Trophoblast cell (in vitro differentiated cells and primary cell): ENCODE data around the gene MT2A.

Experiments used
- DNase-seq, 2 donors: peaks; one replicate each; pipeline ENCODE4 v3.0.0-alpha.2; 2016
- H2AFZ ChIP-seq: 2 replicates; pipeline ENCODE4 v1.6.1; 2013; ENCODE audit warnings: low read length, moderate library complexity, mild to moderate bottlenecking; ENCODE audit not compliant: insufficient read depth, poor library complexity
- H2AK5ac ChIP-seq: 2 replicates; pipeline ENCODE4 v1.6.1; 2013; ENCODE audit warnings: mild to moderate bottlenecking, low read length
- H2BK120ac ChIP-seq: 2 replicates; pipeline ENCODE4 v1.6.1; 2013; ENCODE audit warnings: low read length, mild to moderate bottlenecking, moderate library complexity; ENCODE audit not compliant: insufficient read depth, poor library complexity
- H2BK12ac ChIP-seq: 2 replicates; pipeline ENCODE4 v1.6.1; 2013; ENCODE audit warnings: mild to moderate bottlenecking, low read length, moderate library complexity
- H2BK5ac ChIP-seq: 2 replicates; pipeline ENCODE4 v1.6.1; 2013; ENCODE audit warnings: low read length, low read depth, moderate library complexity, mild to moderate bottlenecking; ENCODE audit not compliant: poor library complexity
- H3K14ac ChIP-seq: 2 replicates; pipeline ENCODE4 v1.6.1; 2013; ENCODE audit warnings: mild to moderate bottlenecking, low read length
- H3K18ac ChIP-seq: 2 replicates; pipeline ENCODE4 v1.6.1; 2013; ENCODE audit warnings: mild to moderate bottlenecking, low read length
- H3K23ac ChIP-seq: 2 replicates; pipeline ENCODE4 v1.6.1; 2013; ENCODE audit warnings: low read length
- H3K27ac ChIP-seq: 2 replicates; pipeline ENCODE4 v1.5.1; 2013; ENCODE audit warnings: low read depth, mild to moderate bottlenecking, inconsistent platforms, low read length, moderate library complexity
- H3K27me3 ChIP-seq: 2 replicates; pipeline ENCODE4 v1.6.1; 2013; ENCODE audit warnings: inconsistent platforms, mild to moderate bottlenecking, low read length, moderate library complexity; ENCODE audit not compliant: insufficient read depth
- H3K36me3 ChIP-seq, 2 experiments: 1 replicate in 1 of 2; 2 replicates in 1 of 2; pipeline ENCODE4 v1.6.1; 2013; ENCODE audit warnings: low read length in 2 of 2, mild to moderate bottlenecking in 2 of 2, moderate library complexity in 1 of 2; ENCODE audit not compliant: insufficient read depth in 2 of 2, control insufficient read depth in 1 of 2
- H3K4ac ChIP-seq: 2 replicates; pipeline ENCODE4 v1.6.1; 2013; ENCODE audit warnings: low read depth, mild to moderate bottlenecking, low read length, moderate library complexity
- H3K4me1 ChIP-seq, 2 experiments: 1 replicate in 1 of 2; 2 replicates in 1 of 2; pipeline ENCODE4 v1.6.1; 2013; ENCODE audit warnings: low read length in 2 of 2, mild to moderate bottlenecking in 2 of 2, moderate library complexity in 1 of 2; ENCODE audit not compliant: insufficient read depth in 2 of 2, control insufficient read depth in 1 of 2
- H3K4me2 ChIP-seq: 2 replicates; pipeline ENCODE4 v1.6.1; 2013; ENCODE audit warnings: inconsistent platforms, mild to moderate bottlenecking, low read length, moderate library complexity
- H3K4me3 ChIP-seq: 2 replicates; pipeline ENCODE4 v1.5.1; 2013; ENCODE audit warnings: mild to moderate bottlenecking, low read depth, low read length, inconsistent platforms
- H3K79me1 ChIP-seq: one replicate; pipeline ENCODE4 v1.6.1; 2013; ENCODE audit warnings: low read length
- H3K79me2 ChIP-seq: 2 replicates; pipeline ENCODE4 v1.6.1; 2013; ENCODE audit warnings: low read length, mild to moderate bottlenecking; ENCODE audit not compliant: control insufficient read depth, insufficient read depth, poor library complexity
- H3K9ac ChIP-seq: 2 replicates; pipeline ENCODE4 v1.6.1; 2013; ENCODE audit warnings: mild to moderate bottlenecking, low read length
- H3K9me3 ChIP-seq: 2 replicates; pipeline ENCODE4 v1.6.1; 2013; ENCODE audit warnings: low read depth, mild to moderate bottlenecking, control low read depth, inconsistent platforms, low read length; ENCODE audit not compliant: insufficient read depth
- H4K12ac ChIP-seq: 2 replicates; pipeline ENCODE4 v1.6.1; 2013; ENCODE audit warnings: low read depth, mild to moderate bottlenecking, low read length, moderate library complexity
- H4K8ac ChIP-seq: 2 replicates; pipeline ENCODE4 v1.6.1; 2013; ENCODE audit warnings: low read depth, mild to moderate bottlenecking, low read length, moderate library complexity
- H4K91ac ChIP-seq: one replicate; pipeline ENCODE4 v1.6.1; 2013; ENCODE audit warnings: low read depth, mild to moderate bottlenecking, low read length, moderate library complexity
- WGBS: extraction: QIAGEN DNeasy Blood & Tissue Kit; methylation state at CpG from one replicate; pipeline ENCODE4 v1.1.7; 2013; ENCODE audit warnings: missing lambda C conversion rate; ENCODE audit not compliant: insufficient read length, insufficient coverage; ENCODE audit errors: extremely low coverage; 5-methylcytosine and 5-hydroxymethylcytosine counted together

MT2A gene

GRCh38 chr16:56601325-56601724 is 7.1 kb upstream of the MT2A start:
- Histone ChIP-seq H3K4me1 (no peaks in the 10 kb centered on the region), H3K4me2 (no peak overlapping the region)
- WGBS = no CpG with 5 or more reads among the region's 9 CpGs

GRCh38 chr16:56603589-56603988 is 4.8 kb upstream of the MT2A start:
- peak; percentile 46 to 64 for DNase-seq
- peaks cover 16 to 18% of the 10 kb centered on the region in 2 experiments for H3K4me1 ChIP-seq
- no CpG with 5 or more reads among the region's 4 CpGs for WGBS

More at GRCh38 chr16:56601325-56601724, 7.1 kb upstream of the MT2A start:
- H3K27ac ChIP-seq = no peak overlapping the region
- no peak overlapping the region for H4K12ac ChIP-seq
- no peaks in the 10 kb centered on the region for H3K79me2 ChIP-seq
- no peak overlapping the region for H2BK120ac ChIP-seq
- no peak overlapping the region for H3K14ac ChIP-seq
- no peak overlapping the region for H2AFZ ChIP-seq
- no peak overlapping the region for H3K23ac ChIP-seq
- H3K4ac ChIP-seq = no peak overlapping the region
- H3K9ac ChIP-seq = no peak overlapping the region
- no peak overlapping the region for H2BK5ac ChIP-seq
- no peak overlapping the region for H2AK5ac ChIP-seq
- H3K18ac ChIP-seq = no peak overlapping the region
- no peaks in the 10 kb centered on the region for H3K27me3 ChIP-seq
- no peak for DNase-seq
- no peak overlapping the region for H4K8ac ChIP-seq
- no peak overlapping the region for H3K4me3 ChIP-seq
- H3K79me1 ChIP-seq = no peaks in the 10 kb centered on the region
- no peaks in the 10 kb centered on the region for H3K9me3 ChIP-seq
- H3K36me3 ChIP-seq = no peaks in the 10 kb centered on the region
- H2BK12ac ChIP-seq = no peak overlapping the region
- no peak overlapping the region for H4K91ac ChIP-seq

GRCh38 chr16:56604966-56605365 is 3.4 kb upstream of the MT2A start:
- Histone ChIP-seq H3K4ac (no peak overlapping the region), H2BK120ac (no peak overlapping the region), H4K91ac (no peak overlapping the region), H3K23ac (no peak overlapping the region), H2BK5ac (no peak overlapping the region), H3K79me2 (no peaks in the 10 kb centered on the region), H2AFZ (no peak overlapping the region), H3K9me3 (no peaks in the 10 kb centered on the region), H3K27ac (no peak overlapping the region), H3K4me3 (no peak overlapping the region), H3K79me1 (peaks cover 11% of the 10 kb centered on the region), H3K14ac (no peak overlapping the region), H3K4me1 (peaks cover 22 to 27% of the 10 kb centered on the region in 2 experiments), H3K36me3 (no peaks in the 10 kb centered on the region), H2BK12ac (no peak overlapping the region), H4K12ac (no peak overlapping the region), H4K8ac (no peak overlapping the region), H3K4me2 (no peak overlapping the region), H2AK5ac (no peak overlapping the region), H3K27me3 (no peaks in the 10 kb centered on the region), H3K18ac (no peak overlapping the region), H3K9ac (no peak overlapping the region)
- no CpG with 5 or more reads among the region's 4 CpGs for WGBS
- no peak for DNase-seq

More at GRCh38 chr16:56603589-56603988, 4.8 kb upstream of the MT2A start:
- H3K27me3 ChIP-seq = no peaks in the 10 kb centered on the region
- H4K91ac ChIP-seq = no peak overlapping the region
- no peaks in the 10 kb centered on the region for H3K9me3 ChIP-seq
- no peak overlapping the region for H3K4me3 ChIP-seq
- H3K36me3 ChIP-seq = no peaks in the 10 kb centered on the region
- H4K12ac ChIP-seq = no peak overlapping the region
- H3K79me1 ChIP-seq = peaks cover 11% of the 10 kb centered on the region
- H2BK5ac ChIP-seq = no peak overlapping the region
- H2AK5ac ChIP-seq = no peak overlapping the region
- H2AFZ ChIP-seq = no peak overlapping the region
- no peak overlapping the region for H3K18ac ChIP-seq
- no peak overlapping the region for H3K9ac ChIP-seq
- H3K27ac ChIP-seq = no peak overlapping the region
- H3K14ac ChIP-seq = no peak overlapping the region
- H2BK120ac ChIP-seq = no peak overlapping the region
- no peak overlapping the region for H4K8ac ChIP-seq
- H3K23ac ChIP-seq = no peak overlapping the region
- H2BK12ac ChIP-seq = no peak overlapping the region
- no peak overlapping the region for H3K4ac ChIP-seq
- no peaks in the 10 kb centered on the region for H3K79me2 ChIP-seq
- H3K4me2 ChIP-seq = no peak overlapping the region

- no peaks in the 10 kb centered on the region for H3K27me3 ChIP-seq
Observed at GRCh38 chr16:56605475-56605874, 2.9 kb upstream of the MT2A start.

More at GRCh38 chr16:56605475-56605874, 2.9 kb upstream of the MT2A start:
- Histone ChIP-seq H2AK5ac (no peak overlapping the region), H3K14ac (no peak overlapping the region), H3K4ac (no peak overlapping the region), H2AFZ (no peak overlapping the region), H3K18ac (no peak overlapping the region), H3K4me3 (no peak overlapping the region), H3K79me2 (no peaks in the 10 kb centered on the region), H4K91ac (no peak overlapping the region), H3K9ac (no peak overlapping the region), H2BK120ac (no peak overlapping the region), H2BK5ac (no peak overlapping the region), H2BK12ac (no peak overlapping the region), H3K36me3 (no peaks in the 10 kb centered on the region), H3K9me3 (no peaks in the 10 kb centered on the region), H4K8ac (no peak overlapping the region), H4K12ac (no peak overlapping the region), H3K27ac (no peak overlapping the region), H3K4me1 (peaks cover 27 to 31% of the 10 kb centered on the region in 2 experiments), H3K4me2 (no peak overlapping the region), H3K79me1 (peaks cover 11% of the 10 kb centered on the region), H3K23ac (no peak overlapping the region)
- WGBS = no CpG with 5 or more reads among the region's 1 CpG
- DNase-seq = no peak
